GM18507 (cell line): Measurements from ENCODE around the gene MCC.
"Not testable (repeated sequence)": the region's sequence is repeated elsewhere in the genome, so short reads cannot be mapped to it uniquely, and the experiment has no call there.

Source experiments
- DNase-seq: peaks from one replicate; pipeline ENCODE4 v3.0.0; 2011; ENCODE audit warnings: low read depth; ENCODE audit not compliant: insufficient read length; ENCODE audit errors: extremely low spot score
- FAIRE-seq: peaks from 2 replicates; lab custom pipeline; 2011; peaks lifted over from hg19 to GRCh38; lab: Jason Lieb, UNC

The MCC gene

DNA sequence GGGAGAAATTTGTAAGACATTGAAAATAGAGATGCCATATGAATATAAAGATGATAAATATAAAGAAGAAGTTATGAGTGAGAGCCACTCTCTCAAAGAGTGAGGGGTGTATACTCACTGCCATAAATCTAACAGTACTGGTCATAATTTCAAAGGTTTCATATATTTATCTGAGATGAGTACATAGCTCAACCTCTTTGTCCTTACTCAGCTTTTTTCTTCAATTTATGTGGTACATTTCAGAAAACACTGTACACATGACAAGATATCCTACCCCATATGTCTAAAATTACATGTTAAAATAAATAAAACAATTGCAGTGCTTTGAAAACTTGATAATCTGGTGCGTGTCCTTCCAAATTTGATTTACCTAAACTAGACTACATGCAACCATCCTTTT is 5.2 kb upstream of the MCC start:
- FAIRE-seq = no peak

GRCh38 chr5:113491022-113491421 is 2.8 kb upstream of the MCC start:
- DNase-seq (no peak), FAIRE-seq (no peak)

More for the DNA sequence above, 5.2 kb upstream of the MCC start:
- DNase-seq = no peak

GRCh38 chr5:113490317-113490716 is 2.1 kb upstream of the MCC start:
- FAIRE-seq = no peak
- DNase-seq = no peak

DNA sequence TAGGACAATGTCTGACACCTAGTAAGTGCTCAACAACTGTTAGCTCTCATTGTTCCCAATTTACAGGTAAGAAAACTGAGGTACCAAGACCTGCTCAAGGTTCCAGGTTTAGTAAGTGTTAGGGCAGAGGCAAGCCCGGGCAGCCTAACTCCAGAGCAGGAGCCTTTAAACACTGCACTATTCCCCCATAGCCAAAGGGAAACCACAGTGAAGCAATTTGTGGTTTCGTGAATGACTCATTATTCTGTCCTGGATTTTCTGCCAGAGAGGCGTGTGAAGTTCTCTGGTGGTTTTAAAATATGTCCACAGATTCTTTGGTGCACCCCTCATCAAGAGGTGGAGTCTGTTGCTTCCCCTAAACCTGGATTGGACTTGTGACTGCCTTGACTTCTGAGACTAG is 1.0 kb upstream of the MCC start:
- no peak for FAIRE-seq
- DNase-seq = no peak

- DNase-seq (no peak), FAIRE-seq (no peak)
Observed at GRCh38 chr5:113488645-113489184, 462 bp upstream of the MCC start.

DNA sequence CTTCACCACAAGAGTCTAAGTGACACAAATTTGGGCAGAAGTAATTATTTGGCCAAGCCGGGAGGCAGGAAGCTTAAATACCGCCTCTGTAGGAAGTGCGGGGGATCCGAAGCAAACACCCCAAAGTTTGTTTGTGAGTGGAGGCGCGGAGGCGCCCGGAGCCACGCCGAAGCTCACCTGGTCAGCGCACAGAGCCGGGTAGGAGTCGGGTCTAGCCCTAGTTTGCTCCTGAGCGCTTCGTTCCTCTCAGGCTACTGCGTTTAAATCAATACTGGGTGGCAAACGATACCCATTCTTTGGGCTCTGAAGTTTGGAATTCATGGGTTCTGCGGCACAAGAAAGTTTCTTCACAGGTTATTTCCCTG is 855 bp downstream of the MCC start:
- FAIRE-seq (no peak), DNase-seq (no peak)

DNA sequence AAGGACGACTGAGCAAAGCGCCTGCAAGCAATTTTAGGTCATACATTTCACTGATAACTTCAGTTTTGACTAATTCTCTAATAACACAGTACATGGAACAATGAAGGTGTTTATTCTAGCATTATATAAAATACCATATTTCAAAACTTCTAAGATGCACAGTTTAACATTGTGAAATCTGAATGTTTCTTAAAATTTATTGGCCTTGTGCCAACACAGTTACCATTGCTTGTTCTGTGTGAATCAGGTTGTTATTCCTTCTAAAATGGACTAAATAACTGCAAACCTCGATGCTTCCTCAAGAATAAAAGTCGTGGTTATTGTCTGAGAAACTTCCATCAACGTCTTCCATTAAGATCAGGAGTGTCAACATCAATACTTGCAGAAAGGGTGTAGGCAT is 8.0 kb downstream of the MCC start:
- DNase-seq = no peak
- no peak for FAIRE-seq

DNA sequence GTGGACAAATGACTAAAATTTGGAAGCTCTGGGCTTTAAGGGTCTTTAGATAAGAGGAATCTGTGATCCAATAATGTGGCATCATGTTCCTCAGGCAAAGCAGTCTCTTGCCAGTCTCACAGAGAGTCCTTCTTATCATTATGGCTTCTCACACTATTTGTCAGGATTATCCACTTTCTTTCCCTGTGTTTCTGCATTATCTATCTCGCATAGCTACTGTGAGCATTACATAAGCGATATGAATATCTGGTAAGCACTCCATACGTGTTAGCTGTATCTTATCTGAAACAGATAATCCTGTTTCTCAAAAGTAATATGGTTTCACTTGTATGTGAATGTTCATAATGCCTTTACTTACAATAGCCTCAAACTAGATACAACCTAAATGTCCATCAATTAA is 9.6 kb downstream of the MCC start:
- FAIRE-seq (no peak), DNase-seq (no peak)

- FAIRE-seq (no peak), DNase-seq (no peak)
Observed at GRCh38 chr5:113474100-113474728, 14.0 kb downstream of the MCC start.

DNA sequence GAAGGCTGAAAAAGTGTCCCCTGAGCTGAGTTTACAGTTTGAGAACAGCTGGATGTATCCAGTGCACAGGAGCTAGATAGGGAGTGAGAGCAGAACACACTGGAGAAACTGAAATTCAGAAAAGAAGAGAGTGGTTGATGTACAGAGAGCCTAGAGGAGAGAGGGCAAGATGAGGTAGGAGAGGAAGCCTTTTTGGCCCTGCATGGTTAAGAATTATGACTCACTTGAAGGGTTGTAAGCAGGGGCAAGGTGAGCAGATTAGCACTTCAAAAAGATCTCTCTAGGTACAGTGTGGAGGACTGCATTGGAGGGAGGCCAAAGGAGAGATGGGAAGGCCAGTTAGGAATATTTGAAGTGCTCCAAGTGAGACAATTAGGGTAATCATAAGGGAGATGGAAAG is 25.2 kb downstream of the MCC start:
- FAIRE-seq = no peak
- no peak for DNase-seq

GRCh38 chr5:113457106-113457505 is 31.1 kb downstream of the MCC start:
- not testable (repeated sequence) for FAIRE-seq

GRCh38 chr5:113452941-113453340 is 35.3 kb downstream of the MCC start:
- no peak for FAIRE-seq
- no peak for DNase-seq

More at GRCh38 chr5:113457106-113457505, 31.1 kb downstream of the MCC start:
- not testable (repeated sequence) for DNase-seq

DNA sequence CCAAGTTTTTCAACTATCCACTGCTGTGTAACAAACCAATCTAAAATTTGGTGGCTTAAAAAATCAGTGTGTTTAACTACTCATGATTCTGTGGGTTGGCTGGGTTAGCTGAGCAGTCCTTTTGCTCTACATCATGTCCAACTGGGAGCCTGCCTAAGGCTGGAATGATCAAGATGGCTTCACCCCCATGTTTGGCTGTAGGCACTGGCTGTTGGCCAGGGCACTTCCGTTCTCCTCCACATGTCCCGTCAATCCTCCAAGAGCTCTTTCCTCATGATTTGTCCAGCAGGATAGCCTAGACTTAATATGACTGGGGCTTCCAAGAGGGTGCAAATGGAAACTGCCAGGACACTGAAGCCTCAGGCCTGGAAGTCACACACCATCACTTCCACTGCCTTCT is 36.5 kb downstream of the MCC start:
- FAIRE-seq = no peak
- no peak for DNase-seq

DNA sequence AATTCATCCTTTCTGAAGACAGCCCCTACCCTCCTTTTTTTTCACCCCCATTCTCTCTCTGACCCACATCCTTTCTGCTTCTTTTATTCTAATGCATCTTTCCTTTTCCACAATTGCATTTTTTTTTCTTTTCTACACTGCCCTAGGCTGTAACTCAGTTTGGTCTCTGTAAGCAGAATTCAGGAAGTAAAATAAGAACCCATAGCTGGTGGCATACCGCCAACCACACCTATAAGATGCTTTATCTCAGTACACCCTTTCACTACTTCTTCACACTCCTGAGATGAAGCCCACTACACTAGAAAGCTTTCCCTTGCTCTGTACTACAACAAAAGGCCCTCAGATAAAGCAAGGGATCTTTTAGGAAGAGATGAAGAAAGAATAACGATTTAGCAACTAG is 37.3 kb downstream of the MCC start:
- FAIRE-seq = no peak
- no peak for DNase-seq

DNA sequence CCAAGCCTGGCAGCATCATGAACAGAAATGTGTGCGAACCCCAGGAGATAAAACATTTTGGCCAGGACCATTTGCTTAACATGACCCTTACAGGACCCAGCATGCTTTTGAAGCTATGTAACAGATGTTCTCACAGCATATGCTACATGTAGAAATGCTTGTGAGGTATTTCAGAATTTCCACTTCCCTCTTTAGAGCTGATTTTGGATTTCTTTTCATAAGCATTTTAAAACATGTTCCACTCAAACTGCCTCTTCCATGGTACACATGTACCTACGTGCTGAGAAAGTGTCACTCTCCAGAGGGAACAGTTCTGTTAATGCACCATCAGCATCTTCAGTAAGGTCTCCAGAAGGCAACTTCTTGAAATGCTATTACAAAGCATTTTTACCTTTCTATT is 37.8 kb downstream of the MCC start:
- no peak for DNase-seq

GRCh38 chr5:113448252-113448651 is 40.0 kb downstream of the MCC start:
- FAIRE-seq = no peak
- no peak for DNase-seq

More for the DNA sequence above, 37.8 kb downstream of the MCC start:
- FAIRE-seq = no peak

- FAIRE-seq = no peak
- DNase-seq = no peak
Observed at GRCh38 chr5:113447498-113448050, 40.7 kb downstream of the MCC start.

- FAIRE-seq = no peak
Observed at GRCh38 chr5:113446358-113446927, 41.8 kb downstream of the MCC start.

GRCh38 chr5:113437111-113437510 is 51.1 kb downstream of the MCC start:
- FAIRE-seq = no peak
- no peak for DNase-seq

More at GRCh38 chr5:113446358-113446927, 41.8 kb downstream of the MCC start:
- no peak for DNase-seq

DNA sequence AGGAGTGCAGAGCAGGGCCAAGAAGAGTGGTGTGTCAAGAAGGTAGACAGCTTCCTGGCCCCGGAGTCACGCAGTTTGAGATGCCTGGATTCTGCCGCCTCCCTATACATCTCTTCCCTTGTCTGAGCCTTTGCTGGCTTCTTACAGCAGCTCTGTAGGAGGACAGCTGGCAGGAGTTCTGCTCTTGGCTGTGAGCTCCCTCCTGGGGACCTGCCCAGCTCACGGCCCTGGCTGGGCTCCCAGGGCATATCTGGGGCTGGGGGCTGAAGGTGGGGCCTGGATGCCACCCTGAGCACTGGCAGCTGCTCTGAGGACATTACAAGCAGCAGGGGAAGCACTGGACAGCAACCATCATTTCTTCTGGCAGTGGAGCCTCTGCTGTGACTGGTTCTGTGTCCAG is 52.7 kb downstream of the MCC start:
- DNase-seq = no peak
- no peak for FAIRE-seq

- DNase-seq = no peak
- FAIRE-seq = no peak
Observed at GRCh38 chr5:113434889-113435288, 53.4 kb downstream of the MCC start, which contains the start of gene TSSK1B. TSS of gene TSSK1B (minus strand) at chr5:113434989. CDS start at chr5:113434839, 150 bp downstream.
